NCI-H2029 treated with DMSO at 0.1 percent for 48 hours (cell line): ENCODE results near the gene GJD3.

ENCODE experiments used
- DNase-seq: peaks from one replicate; lab custom pipeline; 2025; lab: John Stamatoyannopoulos, UW

The GJD3 gene

GRCh38 chr17:40340327-40340726 is 24.2 kb downstream of the GJD3 start:
- no peak for DNase-seq

- DNase-seq, result no peak
These were observed 25.4 kb downstream of the GJD3 start for GRCh38 chr17:40338941-40339649.

GRCh38 chr17:40338058-40338457 is 26.5 kb downstream of the GJD3 start:
- no peak for DNase-seq

GRCh38 chr17:40337351-40337750 is 27.2 kb downstream of the GJD3 start:
- DNase-seq, result no peak

DNA sequence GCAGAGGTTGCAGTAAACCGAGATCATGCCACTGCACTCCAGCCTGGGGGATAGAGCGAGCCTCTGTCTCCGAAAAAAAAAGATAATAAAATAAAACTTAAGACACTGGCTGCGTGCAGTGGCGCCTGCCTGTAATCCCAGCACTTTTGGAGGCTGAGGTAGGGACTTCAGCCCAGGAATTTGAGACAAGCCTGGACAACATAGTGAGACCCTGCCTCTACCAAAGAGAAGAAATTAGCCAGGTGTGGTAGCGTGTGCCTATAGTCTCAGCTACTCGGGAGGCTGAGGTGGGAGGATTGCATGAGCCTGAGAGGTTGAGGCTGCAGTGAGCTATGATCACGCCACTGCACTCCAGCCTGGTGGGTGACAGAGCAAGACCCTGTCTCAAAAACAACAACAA is 28.9 kb downstream of the GJD3 start:
- DNase-seq, result no peak

DNA sequence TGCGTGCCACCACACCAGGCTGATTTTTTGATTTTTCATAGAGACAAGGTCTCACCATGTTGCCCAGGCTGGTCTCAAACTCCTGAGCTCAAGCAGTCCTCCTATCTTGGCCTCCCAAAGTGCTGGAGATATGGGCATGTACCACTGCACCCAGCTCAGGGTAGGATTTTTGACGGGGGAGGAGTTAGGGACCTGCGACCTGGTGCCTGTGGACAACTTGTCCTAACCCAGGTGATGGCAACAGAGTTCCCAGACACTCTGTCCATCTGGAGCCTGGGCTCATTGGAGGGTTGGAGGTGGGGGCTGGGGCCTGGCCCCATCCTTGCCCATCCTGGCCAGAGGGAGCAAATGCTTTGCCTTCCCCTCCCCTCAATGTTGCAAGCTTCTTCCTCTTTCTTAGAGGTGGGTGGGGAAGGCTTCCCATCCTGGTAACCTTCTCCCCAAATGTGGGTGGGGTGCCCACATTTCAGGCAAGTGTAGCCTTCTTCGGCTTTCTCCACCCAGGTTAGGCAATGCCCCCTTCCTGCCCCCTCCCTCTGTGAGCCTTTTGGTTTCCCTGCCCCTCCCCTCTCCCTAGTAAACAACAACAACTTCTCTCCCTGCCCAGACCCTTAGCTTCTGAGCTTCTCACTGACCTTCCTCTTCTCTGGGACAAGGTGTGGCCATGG is 30.6 kb downstream of the GJD3 start:
- no peak for DNase-seq

DNA sequence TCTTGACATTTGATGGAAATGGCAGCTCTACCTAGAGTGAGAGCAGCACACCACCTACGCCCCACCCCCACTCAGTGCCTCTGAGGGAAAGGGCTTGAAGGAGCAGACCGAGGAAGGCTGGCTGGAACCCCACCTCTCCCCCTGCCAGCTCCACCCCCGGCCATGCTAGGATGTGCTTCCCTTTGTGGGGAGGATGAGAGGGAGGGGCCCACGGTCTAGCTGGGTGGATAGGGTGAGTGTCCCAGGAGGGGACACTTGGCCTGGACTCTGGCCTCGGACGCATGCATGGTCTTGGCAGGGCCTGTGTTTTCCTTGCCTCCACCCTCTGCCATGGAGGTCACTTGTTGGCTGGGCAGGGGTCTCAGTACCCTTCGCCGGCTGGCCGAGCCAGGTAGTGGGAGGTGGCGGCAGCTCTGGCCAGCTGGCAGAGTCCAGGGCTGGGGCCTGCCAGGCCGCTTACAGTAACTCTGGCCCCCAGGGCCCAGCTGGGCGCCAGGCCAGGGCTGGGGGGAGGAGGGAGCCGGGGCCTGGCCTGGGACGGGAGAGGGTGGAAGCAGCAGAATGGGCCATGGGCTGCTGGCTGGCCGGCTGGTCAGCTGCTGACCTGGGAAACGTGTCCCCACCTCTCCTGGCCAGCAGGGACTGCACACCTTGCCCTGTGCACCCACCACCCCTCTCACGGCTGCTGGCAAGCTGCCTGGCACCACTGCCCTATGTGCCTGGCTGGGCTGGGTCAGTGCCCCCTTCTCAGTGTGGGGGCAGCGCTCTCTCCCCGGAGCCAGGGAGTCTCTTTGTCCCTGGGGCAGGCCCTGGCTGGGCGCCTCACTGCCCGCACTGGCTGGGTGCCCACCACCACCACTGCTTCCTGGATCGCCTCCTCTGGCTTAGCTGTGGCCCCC is 32.5 kb downstream of the GJD3 start:
- DNase-seq, result peak; percentile 80

- no peak for DNase-seq
These were observed 33.6 kb downstream of the GJD3 start for GRCh38 chr17:40330850-40331470.

GRCh38 chr17:40329839-40330794 is 34.4 kb downstream of the GJD3 start:
- peak; percentile 49 for DNase-seq

- DNase-seq, result no peak
These were observed 36.2 kb downstream of the GJD3 start for GRCh38 chr17:40328386-40328766.

DNA sequence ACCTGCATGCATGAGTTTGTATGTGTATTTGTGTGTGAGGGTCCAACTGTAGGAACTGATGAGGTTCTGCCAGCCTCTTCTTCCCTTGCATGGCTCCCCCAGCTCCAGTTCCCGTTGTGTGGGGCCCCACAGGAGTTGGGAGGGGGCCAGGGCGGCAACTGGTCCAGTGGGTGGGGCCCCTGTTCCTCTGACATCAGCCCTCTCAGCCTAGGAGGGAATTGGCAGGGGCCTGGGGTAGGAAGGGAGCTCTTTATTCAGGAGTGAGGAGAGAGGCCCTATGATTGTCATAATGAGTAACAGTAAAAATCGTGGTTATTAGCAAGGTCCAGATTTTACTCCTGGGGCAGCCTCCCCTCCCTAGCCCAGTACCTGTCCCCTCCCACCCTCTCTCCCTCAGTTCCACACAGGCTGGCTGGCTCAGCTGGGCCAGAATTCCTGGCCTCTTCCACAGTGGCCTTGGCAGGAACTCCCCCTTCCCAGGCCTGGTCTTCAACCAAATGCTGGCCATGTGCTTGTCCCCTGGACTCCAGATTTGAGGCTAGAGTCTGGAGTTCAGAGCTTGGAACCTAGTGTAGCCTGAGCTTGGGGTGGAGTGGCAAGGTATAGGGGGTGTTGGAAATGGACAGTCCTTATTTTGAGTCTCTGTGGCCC is 36.7 kb downstream of the GJD3 start:
- no peak for DNase-seq

DNA sequence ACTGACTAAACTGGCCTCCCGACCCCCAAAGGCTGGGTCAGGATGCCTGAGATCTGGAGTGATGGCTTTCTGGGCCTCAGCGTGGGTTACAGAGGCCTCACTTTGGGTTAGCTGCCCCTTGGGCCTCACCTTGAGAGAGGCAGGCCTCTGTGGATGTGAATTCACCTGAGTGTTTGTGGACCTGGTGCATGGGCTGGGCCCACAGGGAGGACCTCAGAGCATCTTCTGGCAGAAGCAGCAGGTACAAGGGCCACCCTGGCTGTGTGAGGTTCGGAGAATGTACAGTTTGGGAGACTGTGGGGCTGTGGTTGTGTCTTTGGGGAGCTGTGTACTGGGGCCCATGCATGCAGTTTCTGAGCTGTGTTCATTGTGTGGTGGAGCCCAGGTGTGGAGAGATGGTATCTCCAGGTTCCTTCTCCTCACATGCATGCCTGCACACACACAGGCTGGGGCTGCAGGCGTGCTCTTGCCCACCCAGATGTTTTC is 37.2 kb downstream of the GJD3 start:
- no peak for DNase-seq

- DNase-seq, result no peak
These were observed 37.7 kb downstream of the GJD3 start for GRCh38 chr17:40326832-40327199.

GRCh38 chr17:40326014-40326831 is 38.3 kb downstream of the GJD3 start:
- no peak for DNase-seq

DNA sequence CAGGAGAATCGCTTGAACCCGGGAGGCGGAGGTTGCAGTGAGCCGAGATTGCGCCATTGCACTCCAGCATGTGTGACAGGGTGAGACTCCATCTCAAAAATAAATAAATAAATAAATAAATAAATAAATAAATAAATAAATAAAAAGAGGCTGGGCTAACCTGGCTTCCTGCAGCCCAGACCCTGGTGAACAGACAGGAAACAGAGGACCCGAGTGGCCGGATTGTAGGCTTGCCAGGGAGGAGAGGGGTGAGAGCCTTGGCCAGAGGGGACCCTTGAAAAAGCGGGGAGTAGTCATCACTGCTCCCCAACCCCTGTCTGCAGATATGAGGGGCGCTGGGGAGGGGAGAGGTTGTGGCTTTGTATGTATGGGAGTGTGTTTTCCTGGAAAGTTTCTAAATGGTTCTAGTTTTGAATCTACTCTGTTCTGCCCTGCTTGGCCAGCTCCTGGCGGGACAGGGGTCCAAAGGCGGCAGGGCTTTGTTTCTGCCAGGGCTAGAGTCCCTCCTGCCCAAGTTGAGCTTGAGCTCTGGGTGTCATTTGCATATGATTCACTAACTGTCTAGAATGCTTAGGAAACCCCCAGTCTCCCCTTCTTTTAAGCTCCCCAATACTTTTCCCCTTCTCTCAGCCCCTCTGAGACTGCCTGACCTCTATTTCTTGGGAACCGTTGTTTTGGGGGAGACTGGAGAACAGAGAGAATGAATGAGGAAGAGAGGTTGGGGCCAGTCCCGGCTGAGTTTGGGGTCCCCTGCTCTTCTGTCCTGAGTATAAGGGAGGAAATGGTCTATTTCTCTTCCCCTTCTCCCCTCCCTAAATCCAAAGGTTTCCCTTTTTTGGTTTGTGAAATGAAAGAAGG is 39.2 kb downstream of the GJD3 start:
- no peak for DNase-seq

GRCh38 chr17:40323391-40324381 is 40.9 kb downstream of the GJD3 start:
- DNase-seq, result no peak
